Vagina (tissue), 2 donors: Measurements from ENCODE around the gene ASCL1.

Source experiments
- CTCF ChIP-seq, 3 experiments: fragments of 450-650 bp in 2 of 3; fragments of 200-600 bp in 1 of 3; sonication (generic) in 1 of 3; IDR thresholded peaks; one replicate each; pipeline ENCODE4 v1.5.1; 2017 to 2019; ENCODE audit warnings: antibody characterized with exemption in 3 of 3, mild to moderate bottlenecking in 2 of 3, moderate library complexity in 2 of 3
- POLR2AphosphoS5 ChIP-seq, 2 donors: sonication (generic); formaldehyde crosslinking; IDR thresholded peaks; one replicate each; pipeline ENCODE4 v1.9.0; 2017; ENCODE audit warnings: antibody characterized with exemption in 2 of 2, mild to moderate bottlenecking in 2 of 2, low read depth in 1 of 2; ENCODE audit not compliant: insufficient read depth in 1 of 2

- TF ChIP-seq CTCF (IDR thresholded peaks at IDR 0.05), result no peak
- no peak for TF ChIP-seq POLR2AphosphoS5 (IDR thresholded peaks at IDR 0.05; ENCODE audit: insufficient read depth in 1 of 2, low read depth in 1 of 2)
Measured at GRCh38 chr12:102992720-102993119, 35.2 kb downstream of the ASCL1 start.
